K562 (cell line): Measurements from ENCODE around the gene IL6ST. TPM values are rescaled to one million over a fixed set of nuclear protein-coding genes. Genes with fewer than 3 reads are reported as not detected.

Experiments
- ATAC-seq: fragments of 200-7000 bp; cut with Tn5 transposase; 3 replicates; pipeline ENCODE4 v1.9.1; 2020; ENCODE audit warnings: moderate library complexity
- BruUV-seq: library from RNA; stranded (reverse); fragments of 400-500 nt; replicated peaks from 2 replicates; lab custom pipeline; 2021; lab: Mats Ljungman, UMichigan
- CTCF ChIA-PET: fragments of 300-600 bp; formaldehyde crosslinking; extraction: SDS; loops from one replicate; lab custom pipeline; 2021; ENCODE audit warnings: low intra/inter-chr PET ratio; lab: Yijun Ruan, JAX
- POLR2A ChIA-PET: fragments of 300-600, 350-650 bp; sonication (Branson Sonifier 250); formaldehyde crosslinking; extraction: SDS; loops from one replicate; lab custom pipeline; 2021; ENCODE audit warnings: antibody characterized with exemption, inconsistent platforms; lab: Yijun Ruan, JAX
- DNase-seq, 4 experiments: peaks; one replicate each; pipeline versions ENCODE4 v3.0.0 to v3.0.0-alpha.2; 2011 to 2018; ENCODE audit warnings: low spot score in 3 of 4, mixed read lengths in 3 of 4; ENCODE audit errors: extremely low read depth in 1 of 4
- FAIRE-seq: peaks from 2 replicates; lab custom pipeline; 2011; peaks lifted over from hg19 to GRCh38; lab: Jason Lieb, UNC
- H2AFZ ChIP-seq: 2 replicates; pipeline ENCODE4 v1.6.0; 2011; ENCODE audit warnings: low read depth, low read length, control low read depth, inconsistent platforms
- H3K27ac ChIP-seq: fragments of 200-600 bp; 3 replicates; pipeline ENCODE4 v1.8.0; 2011; ENCODE audit warnings: low read depth, mild to moderate bottlenecking, control low read depth, inconsistent platforms, low read length, moderate library complexity, mixed read lengths; ENCODE audit errors: extremely low read depth
- H3K27me3 ChIP-seq, 2 experiments: fragments of 300-600 bp in 1 of 2; 2 replicates in 1 of 2; 3 replicates in 1 of 2; pipeline versions ENCODE4 v1.6.0 to v1.8.0; 2011; ENCODE audit warnings: inconsistent platforms in 2 of 2, low read length in 2 of 2, mild to moderate bottlenecking in 1 of 2, mixed read lengths in 1 of 2, moderate library complexity in 1 of 2; ENCODE audit not compliant: control insufficient read depth in 2 of 2, insufficient read depth in 2 of 2
- H3K36me3 ChIP-seq: fragments of 300-600 bp; 3 replicates; pipeline ENCODE4 v1.8.0; 2011; ENCODE audit warnings: mild to moderate bottlenecking, low read length, inconsistent platforms; ENCODE audit not compliant: control insufficient read depth, insufficient read depth
- H3K4me1 ChIP-seq, 2 experiments: fragments of 200-600 bp in 1 of 2; replicated peaks in 1 of 2; 2 replicates in 1 of 2; 3 replicates in 1 of 2; pipeline versions ENCODE4 v1.5.1 to v1.8.0; 2011; ENCODE audit warnings: inconsistent platforms in 2 of 2, low read length in 2 of 2, mild to moderate bottlenecking in 1 of 2, mixed read lengths in 1 of 2, moderate library complexity in 1 of 2; ENCODE audit not compliant: control insufficient read depth in 2 of 2, insufficient read depth in 2 of 2
- H3K4me2 ChIP-seq: 2 replicates; pipeline ENCODE4 v1.6.1; 2011; ENCODE audit warnings: low read length, control low read depth, inconsistent platforms, mixed read lengths; ENCODE audit not compliant: insufficient read depth
- H3K4me3 ChIP-seq: fragments of 200-600 bp; sonication (generic), shearing (Covaris generic); 2 replicates; pipeline ENCODE4 v1.5.1; 2016; ENCODE audit warnings: control low read depth, inconsistent platforms
- H3K79me2 ChIP-seq: fragments of 200-600 bp; 3 replicates; pipeline ENCODE4 v1.8.0; 2011; ENCODE audit warnings: low read length, inconsistent platforms; ENCODE audit not compliant: control insufficient read depth, insufficient read depth
- H3K9ac ChIP-seq, 2 experiments: 2 replicates each; pipeline versions ENCODE4 v1.6.0 to v1.6.1; 2011; ENCODE audit warnings: low read depth in 2 of 2, low read length in 2 of 2, control low read depth in 1 of 2, inconsistent platforms in 1 of 2, mild to moderate bottlenecking in 1 of 2, mixed read lengths in 1 of 2; ENCODE audit not compliant: insufficient read depth in 1 of 2
- H3K9me1 ChIP-seq: one replicate; pipeline ENCODE4 v1.6.0; 2011; ENCODE audit warnings: inconsistent platforms, mild to moderate bottlenecking, low read length, moderate library complexity; ENCODE audit not compliant: control insufficient read depth, insufficient read depth
- H3K9me3 ChIP-seq: replicated peaks from 2 replicates; pipeline ENCODE4 v1.5.1; 2011; ENCODE audit warnings: low read depth, low read length, inconsistent platforms; ENCODE audit not compliant: control insufficient read depth, insufficient read depth
- H4K20me1 ChIP-seq: replicated peaks from 2 replicates; pipeline ENCODE4 v1.6.1; 2011; ENCODE audit warnings: low read length, inconsistent platforms, mixed read lengths; ENCODE audit not compliant: control insufficient read depth, insufficient read depth
- CBFA2T2 ChIP-seq: fragments of 450-650 bp; conservative IDR thresholded peaks from 2 replicates; pipeline ENCODE4 v1.6.1; 2017; ENCODE audit warnings: mild to moderate bottlenecking
- CBFA2T3 ChIP-seq: fragments of 450-650 bp; IDR thresholded peaks from 2 replicates; pipeline ENCODE4 v1.6.1; 2017
- KDM5B ChIP-seq: fragments of 200-600 bp; sonication (generic); IDR thresholded peaks from 2 replicates; pipeline ENCODE4 v1.6.1; 2012; ENCODE audit warnings: low read depth, mild to moderate bottlenecking, moderate library complexity, low read length, control low read depth, inconsistent platforms; ENCODE audit not compliant: insufficient replicate concordance
- WGBS: fragments of 100-300 bp; shearing (Covaris generic); methylation state at CpG from one replicate; pipeline ENCODE4 v1.1.6; 2016; ENCODE audit warnings: low coverage, mixed read lengths; ENCODE audit not compliant: insufficient coverage; ENCODE audit errors: missing lambda C conversion rate; 5-methylcytosine and 5-hydroxymethylcytosine counted together
- in situ Hi-C: fragments of 300-500 bp; cut with MboI; formaldehyde crosslinking; loops from 4 replicates; pipeline ENCODE4 v1.15.0; 2018; ENCODE audit warnings: inconsistent platforms, mixed read lengths
- intact Hi-C: fragments of 100-400 bp; cut with micrococcal nuclease; formaldehyde crosslinking; loops from 2 replicates; pipeline ENCODE4 v1.14.2; 2022
- polyA plus RNA-seq, 8 experiments: library from polyadenylated mRNA; depleted of rRNA in 4 of 8; stranded (reverse) in 5 of 8; unstranded in 3 of 8; fragments of >200 nt; fragmentation: Nextera tagmentation in 2 of 8; fragmentation: Illumina TruSeq in 1 of 8; extraction: Ambion mirVana in 2 of 8; extraction: Trizol in 1 of 8; gene quantifications; 2 replicates each; pipeline versions ENCODE4 v1.2.1 to v1.2.3, GENCODE V29; 2011 to 2014; ENCODE audit warnings: inconsistent platforms in 1 of 8, missing spikeins in 1 of 8
- total RNA-seq, 7 experiments: library from RNA; depleted of rRNA in 6 of 7; stranded (reverse); fragments of >200 nt in 6 of 7; fragmentation: Illumina TruSeq in 2 of 7; extraction: Trizol in 2 of 7; gene quantifications; 2 replicates each; pipeline versions ENCODE4 v1.2.1 to v1.2.3, GENCODE V29; 2011 to 2021; ENCODE audit warnings: low replicate concordance in 1 of 7
- TF ChIP-seq, protein P1 (sequence below): fragments of 150-350 bp; IDR thresholded peaks from 2 replicates; pipeline ENCODE4 v1.6.1; 2014; ENCODE audit warnings: low read depth, mild to moderate bottlenecking, low read length, borderline replicate concordance
- TF ChIP-seq, protein P2 (sequence below): fragments of 450-650 bp; formaldehyde crosslinking; IDR thresholded peaks from 2 replicates; pipeline ENCODE4 v1.4.0; 2020; ENCODE audit warnings: mild to moderate bottlenecking, moderate library complexity

The IL6ST gene
- total and polyA plus RNA-seq, 9 of the 15 experiments (the other 6 are each of a cell fraction or from before 2014, with no cell fraction given) = 2.0 to 27.0 (median 7.9) TPM

DNA sequence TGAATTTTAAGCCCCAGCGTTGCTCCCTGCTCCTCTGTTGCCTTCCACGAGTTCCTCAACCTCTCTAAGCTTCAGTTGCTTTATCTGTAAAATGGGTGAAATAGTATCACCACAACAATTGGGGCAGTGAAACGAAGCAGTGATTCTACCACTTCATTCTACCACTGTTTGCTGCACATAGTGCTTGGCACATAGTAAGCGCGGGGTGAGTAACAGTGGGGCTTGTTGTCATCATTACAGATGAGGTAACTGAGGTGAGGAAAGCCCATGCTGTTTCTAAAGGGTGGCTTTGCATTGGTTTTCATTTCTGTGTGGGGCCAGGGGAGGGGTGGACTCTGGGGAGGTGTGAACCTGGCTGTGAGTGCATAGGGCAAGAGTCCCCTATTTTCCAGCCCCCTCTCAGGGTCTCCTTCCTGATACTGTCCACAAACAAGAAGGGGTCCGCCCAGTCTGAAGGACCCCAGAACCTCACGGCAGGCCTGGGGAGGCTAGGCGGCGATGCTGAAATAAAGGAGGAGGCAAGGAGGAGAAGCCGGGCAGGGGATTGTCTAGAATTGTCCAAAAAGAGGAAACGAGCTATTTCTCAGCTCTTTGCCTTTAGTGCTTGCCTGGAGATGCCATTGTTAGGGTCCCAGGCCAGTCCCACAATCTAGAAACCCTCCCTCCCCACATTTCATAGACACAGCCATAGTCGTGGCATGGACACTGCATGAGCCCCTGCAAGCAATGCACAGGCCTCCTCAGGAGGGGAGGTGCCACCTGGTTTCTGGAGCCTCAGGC, 65.6 kb downstream of the IL6ST start (continued):
- TF ChIP-seq, protein P1, sequence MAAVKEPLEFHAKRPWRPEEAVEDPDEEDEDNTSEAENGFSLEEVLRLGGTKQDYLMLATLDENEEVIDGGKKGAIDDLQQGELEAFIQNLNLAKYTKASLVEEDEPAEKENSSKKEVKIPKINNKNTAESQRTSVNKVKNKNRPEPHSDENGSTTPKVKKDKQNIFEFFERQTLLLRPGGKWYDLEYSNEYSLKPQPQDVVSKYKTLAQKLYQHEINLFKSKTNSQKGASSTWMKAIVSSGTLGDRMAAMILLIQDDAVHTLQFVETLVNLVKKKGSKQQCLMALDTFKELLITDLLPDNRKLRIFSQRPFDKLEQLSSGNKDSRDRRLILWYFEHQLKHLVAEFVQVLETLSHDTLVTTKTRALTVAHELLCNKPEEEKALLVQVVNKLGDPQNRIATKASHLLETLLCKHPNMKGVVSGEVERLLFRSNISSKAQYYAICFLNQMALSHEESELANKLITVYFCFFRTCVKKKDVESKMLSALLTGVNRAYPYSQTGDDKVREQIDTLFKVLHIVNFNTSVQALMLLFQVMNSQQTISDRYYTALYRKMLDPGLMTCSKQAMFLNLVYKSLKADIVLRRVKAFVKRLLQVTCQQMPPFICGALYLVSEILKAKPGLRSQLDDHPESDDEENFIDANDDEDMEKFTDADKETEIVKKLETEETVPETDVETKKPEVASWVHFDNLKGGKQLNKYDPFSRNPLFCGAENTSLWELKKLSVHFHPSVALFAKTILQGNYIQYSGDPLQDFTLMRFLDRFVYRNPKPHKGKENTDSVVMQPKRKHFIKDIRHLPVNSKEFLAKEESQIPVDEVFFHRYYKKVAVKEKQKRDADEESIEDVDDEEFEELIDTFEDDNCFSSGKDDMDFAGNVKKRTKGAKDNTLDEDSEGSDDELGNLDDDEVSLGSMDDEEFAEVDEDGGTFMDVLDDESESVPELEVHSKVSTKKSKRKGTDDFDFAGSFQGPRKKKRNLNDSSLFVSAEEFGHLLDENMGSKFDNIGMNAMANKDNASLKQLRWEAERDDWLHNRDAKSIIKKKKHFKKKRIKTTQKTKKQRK = no peak

DNA sequence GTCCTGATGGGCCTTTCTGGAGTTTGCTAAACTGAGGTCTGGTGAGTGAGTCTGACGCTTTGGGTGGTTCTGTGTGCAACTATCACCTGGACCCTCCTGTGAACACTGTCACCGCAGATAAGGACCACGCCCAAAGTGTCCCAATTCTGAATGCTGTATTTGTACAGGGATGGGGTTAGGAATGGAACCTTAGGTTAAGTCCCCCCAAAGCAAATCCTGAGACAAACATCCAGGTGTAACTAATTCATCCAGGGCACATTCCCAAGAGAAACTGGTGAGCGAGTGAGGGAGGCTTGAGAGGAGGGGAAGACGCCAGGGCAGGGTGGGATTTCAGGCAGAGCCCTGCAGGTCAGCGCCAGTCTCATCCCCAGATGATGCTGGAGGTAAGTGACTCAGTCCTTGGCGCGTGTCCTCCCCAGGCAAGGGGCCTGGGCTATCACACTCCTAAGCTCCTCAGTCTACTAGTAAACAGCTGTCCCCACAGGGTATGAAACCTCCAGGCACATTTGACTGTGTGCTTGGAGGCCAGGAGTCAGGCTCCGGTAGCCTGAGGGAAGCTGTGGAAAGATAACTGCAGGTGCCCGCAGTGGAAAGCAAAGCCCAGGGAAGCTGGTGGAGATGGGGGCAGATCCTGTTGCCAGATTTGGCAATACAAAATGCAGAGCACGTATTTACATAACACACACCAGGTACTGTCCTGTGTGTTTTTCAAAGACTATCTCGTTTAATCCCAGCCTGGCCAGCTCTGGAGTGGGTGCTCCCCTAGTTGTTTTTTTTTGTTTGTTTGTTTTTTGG, 66.7 kb downstream of the IL6ST start:
- in situ Hi-C loops = loop anchor here (25.0 kb wide), 1 partner anchor 909 kb away; no protein-coding TSS in a partner anchor
- DNase-seq = peak in 1 of 4 experiments; percentile 19
- 0 out of 3 replicates have a peak, but pooled peaks have one; percentile 13 for ATAC-seq
- Histone ChIP-seq H3K4me3 (no peak overlapping the region), H3K9me1 (no peaks in the 10 kb centered on the region), H3K27ac (no peak overlapping the region), H2AFZ (no peak overlapping the region), H4K20me1 (peaks cover 9% of the 10 kb centered on the region), H3K9ac (0 out of 4 replicates have a peak overlapping the region, but pooled peaks of 1 of the 2 experiments have one; percentile 28), H3K36me3 (no peaks in the 10 kb centered on the region), H3K27me3 (peaks cover 3 to 36% of the 10 kb centered on the region in 2 experiments; a peak in 2 of 5 replicates), H3K9me3 (no peaks in the 10 kb centered on the region), H3K4me2 (no peak overlapping the region), H3K4me1 (peaks cover 4 to 7% of the 10 kb centered on the region in 2 experiments; a peak in 3 of 5 replicates), H3K79me2 (no peaks in the 10 kb centered on the region)
- peak; percentile 51 for FAIRE-seq
- CTCF ChIA-PET = no interaction called here
- POLR2A ChIA-PET = no interaction called here
- no TSS peak for BruUV-seq
- intact Hi-C loops = no loop called here
- 2% methylated on average over 12 of the region's 12 CpGs for WGBS
- TF ChIP-seq CBFA2T2 (0 out of 2 replicates have a peak, but pooled peaks have one; percentile 15), CBFA2T3 (peak; percentile 41), KDM5B (no peak)
- TF ChIP-seq, protein P2, sequence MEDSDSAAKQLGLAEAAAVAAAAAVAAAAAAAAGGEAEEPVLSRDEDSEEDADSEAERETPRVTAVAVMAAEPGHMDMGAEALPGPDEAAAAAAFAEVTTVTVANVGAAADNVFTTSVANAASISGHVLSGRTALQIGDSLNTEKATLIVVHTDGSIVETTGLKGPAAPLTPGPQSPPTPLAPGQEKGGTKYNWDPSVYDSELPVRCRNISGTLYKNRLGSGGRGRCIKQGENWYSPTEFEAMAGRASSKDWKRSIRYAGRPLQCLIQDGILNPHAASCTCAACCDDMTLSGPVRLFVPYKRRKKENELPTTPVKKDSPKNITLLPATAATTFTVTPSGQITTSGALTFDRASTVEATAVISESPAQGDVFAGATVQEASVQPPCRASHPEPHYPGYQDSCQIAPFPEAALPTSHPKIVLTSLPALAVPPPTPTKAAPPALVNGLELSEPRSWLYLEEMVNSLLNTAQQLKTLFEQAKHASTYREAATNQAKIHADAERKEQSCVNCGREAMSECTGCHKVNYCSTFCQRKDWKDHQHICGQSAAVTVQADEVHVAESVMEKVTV (CRISPR knock-in tag) = no peak
